ENCODE data around the gene NR2F1-AS1. TPM values are rescaled to one million over a fixed set of nuclear protein-coding genes. Genes with fewer than 3 reads are reported as not detected.

NR2F1-AS1 gene
- polyA plus RNA-seq (ENCODE audit: insufficient read length in 4 of 4) = 10 to 100 TPM; 54.4 to 61.5 (median 56.9) TPM

GRCh38 chr5:93580927-93581445 lies at the start of gene NR2F1-AS1:
Gene NR2F1-AS1, minus strand, starts transcription at chr5:93581219.
- peak in 1 of 4 donors; percentile 67 for DNase-seq (ENCODE audit: low read depth in 4 of 4, low spot score in 3 of 4)

- DNase-seq (ENCODE audit: low read depth in 4 of 4, low spot score in 3 of 4) = no peak
Measured at GRCh38 chr5:93626801-93627200, 45.8 kb upstream of the NR2F1-AS1 start.

GRCh38 chr5:93623153-93623552 lies 42.1 kb upstream of the NR2F1-AS1 start:
- no peak for DNase-seq (ENCODE audit: low read depth in 4 of 4, low spot score in 3 of 4)

- DNase-seq (ENCODE audit: low read depth in 4 of 4, low spot score in 3 of 4) = no peak
Measured at GRCh38 chr5:93622240-93622885, 41.3 kb upstream of the NR2F1-AS1 start.

- peak in 1 of 4 donors; percentile 78 for DNase-seq (ENCODE audit: low read depth in 4 of 4, low spot score in 3 of 4)
Measured at GRCh38 chr5:93621327-93621798, 40.3 kb upstream of the NR2F1-AS1 start.

- DNase-seq (ENCODE audit: low read depth in 4 of 4, low spot score in 3 of 4) = no peak
Measured at GRCh38 chr5:93620487-93621326, 39.7 kb upstream of the NR2F1-AS1 start.

GRCh38 chr5:93616538-93617174 lies 35.6 kb upstream of the NR2F1-AS1 start:
- DNase-seq (ENCODE audit: low read depth in 4 of 4, low spot score in 3 of 4) = no peak

GRCh38 chr5:93612855-93613243 lies 31.8 kb upstream of the NR2F1-AS1 start:
- no peak for DNase-seq (ENCODE audit: low read depth in 4 of 4, low spot score in 3 of 4)

GRCh38 chr5:93611976-93612854 lies 31.2 kb upstream of the NR2F1-AS1 start:
- DNase-seq (ENCODE audit: low read depth in 4 of 4, low spot score in 3 of 4) = no peak

- DNase-seq (ENCODE audit: low read depth in 4 of 4, low spot score in 3 of 4) = no peak
Measured at GRCh38 chr5:93611273-93611975, 30.4 kb upstream of the NR2F1-AS1 start.

GRCh38 chr5:93610581-93611272 lies 29.7 kb upstream of the NR2F1-AS1 start:
- DNase-seq (ENCODE audit: low read depth in 4 of 4, low spot score in 3 of 4) = no peak

- no peak for DNase-seq (ENCODE audit: low read depth in 4 of 4, low spot score in 3 of 4)
Measured at GRCh38 chr5:93609762-93610161, 28.7 kb upstream of the NR2F1-AS1 start.

- DNase-seq (ENCODE audit: low read depth in 4 of 4, low spot score in 3 of 4) = no peak
Measured at GRCh38 chr5:93608855-93609254, 27.8 kb upstream of the NR2F1-AS1 start.

GRCh38 chr5:93607367-93608258 lies 26.6 kb upstream of the NR2F1-AS1 start:
- DNase-seq (ENCODE audit: low read depth in 4 of 4, low spot score in 3 of 4) = no peak

- DNase-seq (ENCODE audit: low read depth in 4 of 4, low spot score in 3 of 4) = no peak
Measured at GRCh38 chr5:93606382-93606752, 25.3 kb upstream of the NR2F1-AS1 start.

- no peak for DNase-seq (ENCODE audit: low read depth in 4 of 4, low spot score in 3 of 4)
Measured at GRCh38 chr5:93604644-93605515, 23.9 kb upstream of the NR2F1-AS1 start.
